ENCODE data around the gene VTI1A. TPM values are rescaled to one million over a fixed set of nuclear protein-coding genes. Genes with fewer than 3 reads are reported as not detected.

VTI1A gene
- total and polyA plus RNA-seq, 2 of the 13 experiments (the other 11 are each of a cell fraction or from before 2014, with no cell fraction given): 11.7 to 32.7 TPM

DNA sequence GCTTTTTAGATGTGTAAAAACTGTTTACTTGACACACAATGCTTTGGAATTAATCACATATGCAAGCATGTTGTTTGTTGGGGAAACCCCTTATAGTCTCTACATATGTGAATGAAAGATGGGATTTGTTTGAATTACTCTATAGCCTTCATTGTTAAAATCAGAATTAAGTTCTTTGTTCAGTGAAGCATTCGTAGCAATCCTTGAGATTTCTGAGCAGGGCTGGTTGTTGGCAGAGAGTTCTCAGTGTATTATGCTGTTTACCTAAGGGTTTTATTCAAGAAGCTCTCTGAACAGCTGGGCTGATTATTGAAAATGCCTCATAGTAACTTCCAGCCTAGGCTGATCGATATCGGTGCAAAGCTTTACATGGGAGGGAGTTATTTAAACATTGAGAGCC, 190.9 kb downstream of the VTI1A start:
- no peak overlapping the region for H3K9ac ChIP-seq (ENCODE audit: insufficient read depth, low read depth, low read length)
- no peak overlapping the region for H2AFZ ChIP-seq (ENCODE audit: low read length)
- no peak for FAIRE-seq
- H3K36me3 ChIP-seq (replicated peaks in 1 of 2; ENCODE audit: control insufficient read depth in 1 of 2, insufficient read depth in 2 of 2, low read length in 2 of 2): no peaks in the 10 kb centered on the region
- H3K4me3 ChIP-seq (replicated peaks in 1 of 3; ENCODE audit: insufficient read depth in 1 of 3, low read depth in 2 of 3, low read length in 3 of 3): no peak overlapping the region
- H3K9me3 ChIP-seq (ENCODE audit: low read length): no peaks in the 10 kb centered on the region
- peaks cover 40% of the 10 kb centered on the region for H3K4me1 ChIP-seq (ENCODE audit: insufficient read depth, low read length)
- H3K79me2 ChIP-seq (ENCODE audit: insufficient read depth, low read length): no peaks in the 10 kb centered on the region
- POLR2A ChIA-PET: interaction anchor here (0.6 kb wide), 1 partner anchor 18 kb away, joined by 3 read pairs; no protein-coding TSS in a partner anchor
- intact Hi-C loops (cut with micrococcal nuclease; ENCODE audit: unreplicated experiment) (loop anchor here (10.0 kb wide), 1 partner anchor 77 kb away; no protein-coding TSS in a partner anchor), in situ Hi-C loops (cut with HindIII; ENCODE audit: extremely low pct_ligation_motif_present, low pct_unique_long_range_greater_than_20kb) (no loop called here)
- no TSS peak for BruUV-seq (replicated peaks)
- no peaks in the 10 kb centered on the region for H4K20me1 ChIP-seq (ENCODE audit: insufficient read depth, low read length)
- ATAC-seq: no peak
- peak overlapping the region; percentile 18; the same call in 1 of the 2 replicates for H3K4me2 ChIP-seq (ENCODE audit: low read depth, low read length)
- 62% methylated on average over 3 of the region's 3 CpGs for WGBS (ENCODE audit: low lambda C conversion rate)
- no peak for DNase-seq (ENCODE audit: low spot score)
- peak overlapping the region; percentile 19 for H3K27ac ChIP-seq (ENCODE audit: extremely low read length, insufficient read depth, low read length)
- CTCF ChIA-PET (ENCODE audit: low intra/inter-chr PET ratio, low total read pairs): no interaction called here
- H3K27me3 ChIP-seq (ENCODE audit: control insufficient read depth in 1 of 2, insufficient read depth in 2 of 2, low read length in 2 of 2): no peaks in the 10 kb centered on the region
- no peak for TF ChIP-seq MEF2D (CRISPR knock-in tag; IDR thresholded peaks at IDR 0.05)
- TF ChIP-seq SNRNP70 (IDR thresholded peaks at IDR 0.05; ENCODE audit: low read depth, low read length): no peak
- peak; percentile 53; the same call in 1 of the 2 replicates for TF ChIP-seq ONECUT2 (CRISPR knock-in tag; IDR thresholded peaks at IDR 0.05)
- TF ChIP-seq SMAD9 (CRISPR knock-in tag; IDR thresholded peaks at IDR 0.05): no peak
- no peak for TF ChIP-seq ZNF101 (CRISPR knock-in tag; IDR thresholded peaks at IDR 0.05; ENCODE audit: borderline replicate concordance, low read depth)
- no peak for TF ChIP-seq NR2F6 (IDR thresholded peaks at IDR 0.05)
- no peak for TF ChIP-seq NR2F6 (CRISPR knock-in tag; IDR thresholded peaks at IDR 0.05)
- TF ChIP-seq GATAD2A (CRISPR knock-in tag; IDR thresholded peaks at IDR 0.05): peak; percentile 46; the same call in 1 of the 2 replicates
- TF ChIP-seq ZSCAN31 (CRISPR knock-in tag; IDR thresholded peaks at IDR 0.05; ENCODE audit: low read depth): no peak
- TF ChIP-seq, protein P1, sequence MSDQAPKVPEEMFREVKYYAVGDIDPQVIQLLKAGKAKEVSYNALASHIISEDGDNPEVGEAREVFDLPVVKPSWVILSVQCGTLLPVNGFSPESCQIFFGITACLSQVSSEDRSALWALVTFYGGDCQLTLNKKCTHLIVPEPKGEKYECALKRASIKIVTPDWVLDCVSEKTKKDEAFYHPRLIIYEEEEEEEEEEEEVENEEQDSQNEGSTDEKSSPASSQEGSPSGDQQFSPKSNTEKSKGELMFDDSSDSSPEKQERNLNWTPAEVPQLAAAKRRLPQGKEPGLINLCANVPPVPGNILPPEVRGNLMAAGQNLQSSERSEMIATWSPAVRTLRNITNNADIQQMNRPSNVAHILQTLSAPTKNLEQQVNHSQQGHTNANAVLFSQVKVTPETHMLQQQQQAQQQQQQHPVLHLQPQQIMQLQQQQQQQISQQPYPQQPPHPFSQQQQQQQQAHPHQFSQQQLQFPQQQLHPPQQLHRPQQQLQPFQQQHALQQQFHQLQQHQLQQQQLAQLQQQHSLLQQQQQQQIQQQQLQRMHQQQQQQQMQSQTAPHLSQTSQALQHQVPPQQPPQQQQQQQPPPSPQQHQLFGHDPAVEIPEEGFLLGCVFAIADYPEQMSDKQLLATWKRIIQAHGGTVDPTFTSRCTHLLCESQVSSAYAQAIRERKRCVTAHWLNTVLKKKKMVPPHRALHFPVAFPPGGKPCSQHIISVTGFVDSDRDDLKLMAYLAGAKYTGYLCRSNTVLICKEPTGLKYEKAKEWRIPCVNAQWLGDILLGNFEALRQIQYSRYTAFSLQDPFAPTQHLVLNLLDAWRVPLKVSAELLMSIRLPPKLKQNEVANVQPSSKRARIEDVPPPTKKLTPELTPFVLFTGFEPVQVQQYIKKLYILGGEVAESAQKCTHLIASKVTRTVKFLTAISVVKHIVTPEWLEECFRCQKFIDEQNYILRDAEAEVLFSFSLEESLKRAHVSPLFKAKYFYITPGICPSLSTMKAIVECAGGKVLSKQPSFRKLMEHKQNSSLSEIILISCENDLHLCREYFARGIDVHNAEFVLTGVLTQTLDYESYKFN (CRISPR knock-in tag; conservative IDR thresholded peaks at IDR 0.05): peak; percentile 41; the same call in 1 of the 2 replicates
- no peak for TF ChIP-seq ZNF264 (CRISPR knock-in tag; IDR thresholded peaks at IDR 0.05)
- no peak for TF ChIP-seq ZNF589 (CRISPR knock-in tag; conservative IDR thresholded peaks at IDR 0.05)
- TF ChIP-seq ZNF609 (CRISPR knock-in tag; IDR thresholded peaks at IDR 0.05; ENCODE audit: borderline replicate concordance): no peak
- TF ChIP-seq THAP7 (CRISPR knock-in tag; IDR thresholded peaks at IDR 0.05): no peak
- no peak for TF ChIP-seq SMAD1 (CRISPR knock-in tag; IDR thresholded peaks at IDR 0.05; ENCODE audit: borderline replicate concordance, low read depth)
- TF ChIP-seq CHD2 (IDR thresholded peaks at IDR 0.05; ENCODE audit: low read depth, low read length): no peak
- TF ChIP-seq TCF7 (IDR thresholded peaks at IDR 0.05; ENCODE audit: low read depth): peak; percentile 28; the same call in 1 of the 2 replicates
- TF ChIP-seq MZF1 (CRISPR knock-in tag; IDR thresholded peaks at IDR 0.05; ENCODE audit: borderline replicate concordance): no peak

Measured in HepG2 (cell line).